Hepatocyte (in vitro differentiated cells): ENCODE data around the gene ARSH. TPM values are rescaled to one million over a fixed set of nuclear protein-coding genes. Genes with fewer than 3 reads are reported as not detected.

Experiments
- DNase-seq: peaks from one replicate; pipeline ENCODE4 v3.0.0-alpha.2; 2016; ENCODE audit warnings: low spot score
- H2AFZ ChIP-seq: fragments of 200-600 bp; sonication (generic); 2 replicates; pipeline ENCODE4 v1.6.0; 2016; ENCODE audit warnings: antibody characterized with exemption, mild to moderate bottlenecking
- H3K27ac ChIP-seq: fragments of 200-600 bp; sonication (generic); 2 replicates; pipeline ENCODE4 v1.5.1; 2016; ENCODE audit warnings: mild to moderate bottlenecking
- H3K27me3 ChIP-seq: fragments of 200-600 bp; sonication (generic); 2 replicates; pipeline ENCODE4 v1.6.1; 2016
- H3K36me3 ChIP-seq: fragments of 200-600 bp; sonication (generic); replicated peaks from 2 replicates; pipeline ENCODE4 v1.5.1; 2016; ENCODE audit warnings: low read depth; ENCODE audit not compliant: insufficient read depth
- H3K4me1 ChIP-seq: fragments of 200-600 bp; sonication (generic); 2 replicates; pipeline ENCODE4 v1.5.1; 2016; ENCODE audit warnings: mild to moderate bottlenecking, moderate library complexity; ENCODE audit not compliant: insufficient read depth
- H3K4me2 ChIP-seq: fragments of 200-600 bp; sonication (generic); 2 replicates; pipeline ENCODE4 v1.6.0; 2016
- H3K4me3 ChIP-seq: fragments of 200-600 bp; sonication (generic); 2 replicates; pipeline ENCODE4 v1.5.1; 2016; ENCODE audit warnings: mild to moderate bottlenecking
- H3K79me2 ChIP-seq: fragments of 200-600 bp; sonication (generic); 2 replicates; pipeline ENCODE4 v1.6.0; 2017; ENCODE audit warnings: mild to moderate bottlenecking
- H3K9me2 ChIP-seq: fragments of 200-600 bp; sonication (generic); replicated peaks from 2 replicates; pipeline ENCODE4 v1.6.0; 2017; ENCODE audit warnings: mild to moderate bottlenecking; ENCODE audit not compliant: insufficient read depth
- H3K9me3 ChIP-seq: fragments of 200-600 bp; sonication (generic); 2 replicates; pipeline ENCODE4 v1.5.1; 2016; ENCODE audit warnings: low read depth, mild to moderate bottlenecking
- H4K20me1 ChIP-seq: fragments of 200-600 bp; sonication (generic); 2 replicates; pipeline ENCODE4 v1.6.0; 2016; ENCODE audit warnings: mild to moderate bottlenecking; ENCODE audit not compliant: insufficient read depth, poor library complexity, severe bottlenecking
- EZH2 ChIP-seq: fragments of 200-600 bp; sonication (generic); IDR thresholded peaks from 2 replicates; pipeline ENCODE4 v1.6.1; 2016; ENCODE audit warnings: antibody characterized with exemption, mild to moderate bottlenecking, borderline replicate concordance
- EZH2phosphoT487 ChIP-seq: fragments of 200-600 bp; sonication (generic); IDR thresholded peaks from one replicate; pipeline ENCODE4 v1.6.1; 2018; ENCODE audit warnings: antibody characterized with exemption, mild to moderate bottlenecking, low read depth, moderate library complexity; ENCODE audit not compliant: unreplicated experiment, severe bottlenecking
- WGBS: methylation state at CpG from one replicate; pipeline ENCODE4 v1.1.6; 2016; ENCODE audit warnings: low lambda C conversion rate; ENCODE audit errors: missing lambda C conversion rate; 5-methylcytosine and 5-hydroxymethylcytosine counted together
- polyA plus RNA-seq: library from polyadenylated mRNA; unstranded; fragments of >200 nt; fragmentation: Nextera tagmentation; extraction: Ambion mirVana; gene quantifications from 2 replicates; pipeline ENCODE4 v1.2.1, GENCODE V29; 2016
- total RNA-seq: library from RNA; depleted of rRNA; stranded (reverse); fragments of >200 nt; gene quantifications from 2 replicates; pipeline ENCODE4 v1.2.3, GENCODE V29; 2014
- TF ChIP-seq, protein P1 (sequence below): fragments of 200-600 bp; sonication (generic); IDR thresholded peaks from 2 replicates; pipeline ENCODE4 v1.5.1; 2016; ENCODE audit warnings: antibody characterized with exemption, mild to moderate bottlenecking; ENCODE audit not compliant: poor library complexity

The ARSH gene
- total and polyA plus RNA-seq, 2 experiments from 2014 or later = not detected

DNA sequence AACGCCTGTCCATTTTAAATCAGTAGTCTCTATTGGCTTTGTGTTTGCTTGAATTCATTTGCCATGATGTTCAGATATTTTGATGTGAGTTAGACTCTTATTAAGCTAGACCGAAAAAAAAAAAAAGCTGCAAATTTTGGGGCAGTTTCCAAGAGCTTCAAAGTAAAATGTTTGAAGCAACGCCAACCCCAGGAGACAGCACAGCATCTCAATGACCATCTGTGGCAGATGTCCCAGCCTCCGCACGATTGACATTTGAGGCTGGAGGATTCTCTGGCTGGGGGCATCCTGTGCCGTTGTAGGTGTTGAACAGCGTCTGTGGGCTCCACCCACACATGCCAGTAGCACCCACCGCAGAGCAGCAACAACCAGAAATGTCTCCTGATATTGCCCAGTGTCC is 17.8 kb downstream of the ARSH start:
- no peak overlapping the region for H3K4me2 ChIP-seq
- H3K27ac ChIP-seq = no peak overlapping the region
- no peak overlapping the region for H3K4me3 ChIP-seq
- H3K36me3 ChIP-seq = no peaks in the 10 kb centered on the region
- no peaks in the 10 kb centered on the region for H4K20me1 ChIP-seq
- H3K9me3 ChIP-seq = no peaks in the 10 kb centered on the region
- no peak overlapping the region for H2AFZ ChIP-seq
- H3K4me1 ChIP-seq = no peaks in the 10 kb centered on the region
- WGBS = 88% methylated on average over 8 of the region's 8 CpGs
- DNase-seq = no peak
- no peaks in the 10 kb centered on the region for H3K27me3 ChIP-seq
- H3K79me2 ChIP-seq = no peaks in the 10 kb centered on the region
- H3K9me2 ChIP-seq = no peaks in the 10 kb centered on the region
- TF ChIP-seq EZH2phosphoT487 (no peak), EZH2 (no peak)
- TF ChIP-seq, protein P1, sequence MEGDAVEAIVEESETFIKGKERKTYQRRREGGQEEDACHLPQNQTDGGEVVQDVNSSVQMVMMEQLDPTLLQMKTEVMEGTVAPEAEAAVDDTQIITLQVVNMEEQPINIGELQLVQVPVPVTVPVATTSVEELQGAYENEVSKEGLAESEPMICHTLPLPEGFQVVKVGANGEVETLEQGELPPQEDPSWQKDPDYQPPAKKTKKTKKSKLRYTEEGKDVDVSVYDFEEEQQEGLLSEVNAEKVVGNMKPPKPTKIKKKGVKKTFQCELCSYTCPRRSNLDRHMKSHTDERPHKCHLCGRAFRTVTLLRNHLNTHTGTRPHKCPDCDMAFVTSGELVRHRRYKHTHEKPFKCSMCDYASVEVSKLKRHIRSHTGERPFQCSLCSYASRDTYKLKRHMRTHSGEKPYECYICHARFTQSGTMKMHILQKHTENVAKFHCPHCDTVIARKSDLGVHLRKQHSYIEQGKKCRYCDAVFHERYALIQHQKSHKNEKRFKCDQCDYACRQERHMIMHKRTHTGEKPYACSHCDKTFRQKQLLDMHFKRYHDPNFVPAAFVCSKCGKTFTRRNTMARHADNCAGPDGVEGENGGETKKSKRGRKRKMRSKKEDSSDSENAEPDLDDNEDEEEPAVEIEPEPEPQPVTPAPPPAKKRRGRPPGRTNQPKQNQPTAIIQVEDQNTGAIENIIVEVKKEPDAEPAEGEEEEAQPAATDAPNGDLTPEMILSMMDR = no peak

DNA sequence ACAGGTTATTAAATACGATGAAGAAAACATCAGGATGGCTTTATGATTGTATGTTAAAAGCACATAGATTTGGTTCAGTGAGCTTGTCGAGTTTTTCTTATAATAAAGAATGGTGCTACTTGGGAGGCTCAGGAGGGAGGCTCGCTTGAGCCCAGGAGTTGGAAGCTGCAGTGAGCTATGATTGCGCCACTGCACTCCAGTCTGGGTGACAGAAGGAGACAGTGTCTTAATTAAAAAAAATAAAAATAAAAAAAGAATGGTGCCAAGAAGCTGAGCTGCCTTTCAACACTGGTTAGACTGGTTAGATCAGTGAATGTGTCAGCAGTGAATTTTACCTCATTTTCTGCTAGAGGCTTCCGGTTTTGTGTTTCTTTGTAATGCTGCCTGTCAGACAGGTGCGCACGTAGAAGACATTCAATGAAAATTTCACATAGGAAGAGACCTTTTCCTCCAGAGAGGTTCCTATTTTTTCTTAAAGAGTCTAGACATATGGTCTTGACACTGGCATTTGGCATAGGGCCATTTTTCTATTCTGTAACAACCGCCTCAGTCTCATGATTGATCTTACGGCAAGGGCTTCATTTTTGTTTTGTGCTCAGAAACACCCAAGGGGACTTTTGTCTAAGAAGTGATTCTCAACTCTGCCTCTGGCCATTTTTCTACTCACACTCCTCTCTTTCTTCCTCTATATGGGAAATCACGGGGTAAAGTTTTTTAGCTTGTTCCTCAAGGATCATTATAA is 19.9 kb downstream of the ARSH start:
- peak; percentile 22 for DNase-seq
- no peaks in the 10 kb centered on the region for H4K20me1 ChIP-seq
- H3K36me3 ChIP-seq = no peaks in the 10 kb centered on the region
- H3K79me2 ChIP-seq = no peaks in the 10 kb centered on the region
- TF ChIP-seq, protein P1 = no peak
- TF ChIP-seq EZH2 = no peak
- TF ChIP-seq EZH2phosphoT487 = no peak
- H3K4me1 ChIP-seq = no peaks in the 10 kb centered on the region
- peak overlapping the region; percentile 65 for H3K27ac ChIP-seq
- no peak overlapping the region for H3K4me2 ChIP-seq
- H3K9me3 ChIP-seq = no peaks in the 10 kb centered on the region
- H2AFZ ChIP-seq = no peak overlapping the region
- H3K4me3 ChIP-seq = no peak overlapping the region
- no peaks in the 10 kb centered on the region for H3K9me2 ChIP-seq
- H3K27me3 ChIP-seq = no peaks in the 10 kb centered on the region
- WGBS = 71% methylated on average over 10 of the region's 10 CpGs

DNA sequence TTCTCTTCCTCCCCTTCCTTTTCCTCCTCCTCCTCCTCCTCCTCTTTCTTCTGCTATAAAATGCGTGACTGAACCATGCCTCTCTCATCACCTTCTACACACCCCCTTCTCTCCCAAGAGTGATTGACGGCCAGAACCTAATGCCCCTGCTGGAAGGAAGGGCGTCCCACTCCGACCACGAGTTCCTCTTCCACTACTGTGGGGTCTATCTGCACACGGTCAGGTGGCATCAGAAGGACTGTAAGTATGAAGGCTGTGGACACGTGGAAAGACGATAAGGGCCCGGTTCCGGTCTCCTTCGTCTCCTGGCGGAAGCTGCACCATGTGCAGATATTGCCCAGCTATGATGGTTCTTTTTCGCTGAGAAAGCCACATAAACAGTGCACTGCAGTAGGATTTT is 22.8 kb downstream of the ARSH start:
- H3K27ac ChIP-seq = no peak overlapping the region
- H3K79me2 ChIP-seq = no peaks in the 10 kb centered on the region
- H2AFZ ChIP-seq = no peak overlapping the region
- 94% methylated on average over 13 of the region's 13 CpGs for WGBS
- H3K36me3 ChIP-seq = no peaks in the 10 kb centered on the region
- H3K9me3 ChIP-seq = no peaks in the 10 kb centered on the region
- no peaks in the 10 kb centered on the region for H4K20me1 ChIP-seq
- no peaks in the 10 kb centered on the region for H3K4me1 ChIP-seq
- H3K27me3 ChIP-seq = no peaks in the 10 kb centered on the region
- H3K9me2 ChIP-seq = no peaks in the 10 kb centered on the region
- TF ChIP-seq, protein P1 = no peak
- TF ChIP-seq EZH2 (no peak), EZH2phosphoT487 (no peak)
- no peak overlapping the region for H3K4me2 ChIP-seq
- no peak for DNase-seq
- no peak overlapping the region for H3K4me3 ChIP-seq
